Smooth muscle cell (in vitro differentiated cells): ENCODE data around the gene ESRRA. TPM values are rescaled to one million over a fixed set of nuclear protein-coding genes. Genes with fewer than 3 reads are reported as not detected.
"Not testable (repeated sequence)": the region's sequence is repeated elsewhere in the genome, so short reads cannot be mapped to it uniquely, and the experiment has no call there.

Source experiments
- DNase-seq: peaks from one replicate; lab custom pipeline; 2025; ENCODE audit not compliant: unreplicated experiment; lab: John Stamatoyannopoulos, UW
- H2AFZ ChIP-seq: fragments of 200-600 bp; sonication (generic); 2 replicates; pipeline ENCODE4 v1.6.0; 2016; ENCODE audit warnings: antibody characterized with exemption, low read depth, mild to moderate bottlenecking
- H3F3A ChIP-seq: fragments of 200-600 bp; sonication (generic); 2 replicates; pipeline ENCODE4 v1.6.0; 2017; ENCODE audit warnings: antibody characterized with exemption, low read depth
- H3K27ac ChIP-seq: fragments of 200-600 bp; sonication (generic); 2 replicates; pipeline ENCODE4 v1.5.1; 2016; ENCODE audit warnings: low read depth, mild to moderate bottlenecking
- H3K27me3 ChIP-seq: fragments of 200-600 bp; sonication (generic); 2 replicates; pipeline ENCODE4 v1.6.1; 2016; ENCODE audit warnings: low read depth, mild to moderate bottlenecking
- H3K36me3 ChIP-seq: fragments of 200-600 bp; sonication (generic); 2 replicates; pipeline ENCODE4 v1.5.1; 2016; ENCODE audit warnings: low read depth
- H3K4me1 ChIP-seq: fragments of 200-600 bp; sonication (generic); 2 replicates; pipeline ENCODE4 v1.5.1; 2016; ENCODE audit warnings: low read depth
- H3K4me2 ChIP-seq: fragments of 200-600 bp; sonication (generic); 2 replicates; pipeline ENCODE4 v1.6.0; 2016; ENCODE audit warnings: mild to moderate bottlenecking
- H3K4me3 ChIP-seq: fragments of 200-600 bp; sonication (generic); 2 replicates; pipeline ENCODE4 v1.5.1; 2016; ENCODE audit warnings: mild to moderate bottlenecking
- H3K79me2 ChIP-seq: fragments of 200-600 bp; sonication (generic); 2 replicates; pipeline ENCODE4 v1.6.0; 2016; ENCODE audit warnings: low read depth, mild to moderate bottlenecking
- H3K9ac ChIP-seq: fragments of 200-600 bp; sonication (generic); 2 replicates; pipeline ENCODE4 v1.6.0; 2016; ENCODE audit warnings: low read depth
- H3K9me3 ChIP-seq: fragments of 200-600 bp; sonication (generic); replicated peaks from 2 replicates; pipeline ENCODE4 v1.5.1; 2016; ENCODE audit warnings: low read depth
- H4K20me1 ChIP-seq: fragments of 200-600 bp; sonication (generic); 2 replicates; pipeline ENCODE4 v1.6.0; 2016; ENCODE audit warnings: low read depth
- CTCF ChIP-seq: fragments of 200-600 bp; sonication (generic); IDR thresholded peaks from 2 replicates; pipeline ENCODE4 v1.5.1; 2017; ENCODE audit warnings: borderline replicate concordance, mild to moderate bottlenecking, antibody characterized with exemption; ENCODE audit not compliant: insufficient read depth, poor library complexity, severe bottlenecking
- WGBS: methylation state at CpG from one replicate; pipeline ENCODE4 v1.1.7; 2016; ENCODE audit warnings: low lambda C conversion rate; 5-methylcytosine and 5-hydroxymethylcytosine counted together
- polyA plus RNA-seq: library from polyadenylated mRNA; unstranded; fragments of >200 nt; fragmentation: Nextera tagmentation; extraction: Ambion mirVana; gene quantifications from 2 replicates; pipeline ENCODE4 v1.2.1, GENCODE V29; 2016
- total RNA-seq: library from RNA; depleted of rRNA; stranded (reverse); fragments of >200 nt; gene quantifications from 2 replicates; pipeline ENCODE4 v1.2.3, GENCODE V29; 2014

Gene ESRRA
- total and polyA plus RNA-seq, 2 experiments from 2014 or later, result 8.0 to 16.7 TPM

- peaks cover 8% of the 10 kb centered on the region for H3K4me1 ChIP-seq
- no peak overlapping the region for H2AFZ ChIP-seq
- no peak overlapping the region for H3K27ac ChIP-seq
- no peaks in the 10 kb centered on the region for H3K27me3 ChIP-seq
- no peak for DNase-seq
- H3K79me2 ChIP-seq, result no peaks in the 10 kb centered on the region
- H3K36me3 ChIP-seq, result no peaks in the 10 kb centered on the region
- no peak for TF ChIP-seq CTCF
- no peaks in the 10 kb centered on the region for H3F3A ChIP-seq
- H3K4me2 ChIP-seq, result no peak overlapping the region
- no peaks in the 10 kb centered on the region for H4K20me1 ChIP-seq
- H3K9ac ChIP-seq, result no peak overlapping the region
- WGBS, result 81% methylated on average over 7 of the region's 7 CpGs
- H3K4me3 ChIP-seq, result no peak overlapping the region
- no peaks in the 10 kb centered on the region for H3K9me3 ChIP-seq
Measured at GRCh38 chr11:64322925-64323260, 17.6 kb downstream of the ESRRA start.

GRCh38 chr11:64323373-64323772 is 18.0 kb downstream of the ESRRA start:
- H3K4me2 ChIP-seq, result no peak overlapping the region
- no peaks in the 10 kb centered on the region for H4K20me1 ChIP-seq
- no peaks in the 10 kb centered on the region for H3F3A ChIP-seq
- no peaks in the 10 kb centered on the region for H3K9me3 ChIP-seq
- no peak overlapping the region for H2AFZ ChIP-seq
- H3K4me1 ChIP-seq, result peaks cover 8% of the 10 kb centered on the region
- no peak for DNase-seq
- H3K36me3 ChIP-seq, result no peaks in the 10 kb centered on the region
- WGBS, result 92% methylated on average over 5 of the region's 5 CpGs
- H3K27me3 ChIP-seq, result no peaks in the 10 kb centered on the region
- no peak overlapping the region for H3K27ac ChIP-seq
- H3K79me2 ChIP-seq, result no peaks in the 10 kb centered on the region
- no peak for TF ChIP-seq CTCF
- no peak overlapping the region for H3K9ac ChIP-seq
- H3K4me3 ChIP-seq, result no peak overlapping the region

GRCh38 chr11:64323984-64324383 is 18.7 kb downstream of the ESRRA start:
- not testable (repeated sequence) for H2AFZ ChIP-seq, H4K20me1 ChIP-seq, H3K79me2 ChIP-seq, H3K4me3 ChIP-seq, H3K9ac ChIP-seq, H3F3A ChIP-seq, H3K9me3 ChIP-seq, H3K4me2 ChIP-seq, DNase-seq, H3K27me3 ChIP-seq, H3K27ac ChIP-seq, H3K4me1 ChIP-seq, H3K36me3 ChIP-seq
- WGBS, result 87% methylated on average over 4 of the region's 4 CpGs

GRCh38 chr11:64324692-64325469 is 19.6 kb downstream of the ESRRA start:
- Histone ChIP-seq H3K27me3 (no peaks in the 10 kb centered on the region), H4K20me1 (no peaks in the 10 kb centered on the region), H3F3A (no peaks in the 10 kb centered on the region), H2AFZ (no peak overlapping the region), H3K4me2 (no peak overlapping the region), H3K9me3 (no peaks in the 10 kb centered on the region), H3K9ac (no peak overlapping the region), H3K79me2 (no peaks in the 10 kb centered on the region), H3K36me3 (no peaks in the 10 kb centered on the region), H3K4me1 (no peaks in the 10 kb centered on the region), H3K4me3 (no peak overlapping the region), H3K27ac (peak overlapping the region; percentile 90)
- DNase-seq, result no peak
- no peak for TF ChIP-seq CTCF
- 83% methylated on average over 10 of the region's 11 CpGs for WGBS
